SU-DHL-6 (cell line): ENCODE measurements around the gene CRYBB1.

Source experiments
- H2AFZ ChIP-seq: fragments of 200-600 bp; sonication (generic); 2 replicates; pipeline ENCODE4 v1.6.1; 2014; ENCODE audit warnings: low read depth, mild to moderate bottlenecking, moderate library complexity, mixed read lengths, antibody characterized with exemption, low read length; ENCODE audit not compliant: severe bottlenecking
- H3F3A ChIP-seq: fragments of 200-600 bp; shearing (Covaris generic); 2 replicates; pipeline ENCODE4 v1.6.0; 2016; ENCODE audit warnings: antibody characterized with exemption, mild to moderate bottlenecking; ENCODE audit not compliant: insufficient read depth
- H3K27ac ChIP-seq: fragments of 200-600 bp; sonication (generic); 2 replicates; pipeline ENCODE4 v1.5.1; 2016; ENCODE audit warnings: low read depth, mild to moderate bottlenecking, low read length, moderate library complexity, mixed read lengths
- H3K27me3 ChIP-seq: fragments of 200-600 bp; sonication (generic), shearing (Covaris generic); 2 replicates; pipeline ENCODE4 v1.6.0; 2014; ENCODE audit warnings: mild to moderate bottlenecking, low read length
- H3K36me3 ChIP-seq: fragments of 200-600 bp; sonication (generic); 2 replicates; pipeline ENCODE4 v1.6.1; 2014; ENCODE audit warnings: mild to moderate bottlenecking, low read length, mixed read lengths
- H3K4me2 ChIP-seq: fragments of 300-600, 200-600 bp; shearing (Covaris generic), sonication (generic); 2 replicates; pipeline ENCODE4 v1.6.0; 2014; ENCODE audit warnings: low read length, low read depth, mild to moderate bottlenecking; ENCODE audit not compliant: poor library complexity, severe bottlenecking
- H3K4me3 ChIP-seq: fragments of 200-600 bp; sonication (generic); 2 replicates; pipeline ENCODE4 v1.5.1; 2014; ENCODE audit warnings: antibody characterized with exemption, low read length, mild to moderate bottlenecking, mixed read lengths; ENCODE audit not compliant: insufficient read depth, poor library complexity, severe bottlenecking
- H3K79me2 ChIP-seq: fragments of 200-600 bp; sonication (generic); 2 replicates; pipeline ENCODE4 v1.6.1; 2014; ENCODE audit warnings: mild to moderate bottlenecking, low read length, moderate library complexity; ENCODE audit not compliant: insufficient read depth
- H3K9ac ChIP-seq: fragments of 200-600 bp; sonication (generic); 2 replicates; pipeline ENCODE4 v1.7.0; 2014; ENCODE audit warnings: mild to moderate bottlenecking, low read length
- H3K9me2 ChIP-seq: fragments of 200-600 bp; sonication (generic); replicated peaks from 2 replicates; pipeline ENCODE4 v1.6.1; 2014; ENCODE audit warnings: low read length; ENCODE audit not compliant: insufficient read depth
- H3K9me3 ChIP-seq: fragments of 200-600 bp; sonication (generic); 2 replicates; pipeline ENCODE4 v1.6.1; 2014; ENCODE audit warnings: low read length, mixed read lengths; ENCODE audit not compliant: insufficient read depth
- H4K20me1 ChIP-seq: fragments of 200-600 bp; sonication (generic); 2 replicates; pipeline ENCODE4 v1.6.1; 2014; ENCODE audit warnings: low read depth, mild to moderate bottlenecking, antibody characterized with exemption, low read length, moderate library complexity, mixed read lengths
- EZH2phosphoT487 ChIP-seq: fragments of 200-600 bp; sonication (generic), shearing (Covaris generic); conservative IDR thresholded peaks from 2 replicates; pipeline ENCODE4 v1.6.1; 2018; ENCODE audit warnings: mild to moderate bottlenecking, antibody characterized with exemption, low read length, moderate library complexity, mixed read lengths
- TF ChIP-seq, protein P1 (sequence below): fragments of 200-600 bp; sonication (generic); IDR thresholded peaks from one replicate; pipeline ENCODE4 v1.5.1; 2017; ENCODE audit warnings: antibody characterized with exemption, mild to moderate bottlenecking, low read length, moderate library complexity; ENCODE audit not compliant: insufficient read depth, poor library complexity, severe bottlenecking

CRYBB1 gene

DNA sequence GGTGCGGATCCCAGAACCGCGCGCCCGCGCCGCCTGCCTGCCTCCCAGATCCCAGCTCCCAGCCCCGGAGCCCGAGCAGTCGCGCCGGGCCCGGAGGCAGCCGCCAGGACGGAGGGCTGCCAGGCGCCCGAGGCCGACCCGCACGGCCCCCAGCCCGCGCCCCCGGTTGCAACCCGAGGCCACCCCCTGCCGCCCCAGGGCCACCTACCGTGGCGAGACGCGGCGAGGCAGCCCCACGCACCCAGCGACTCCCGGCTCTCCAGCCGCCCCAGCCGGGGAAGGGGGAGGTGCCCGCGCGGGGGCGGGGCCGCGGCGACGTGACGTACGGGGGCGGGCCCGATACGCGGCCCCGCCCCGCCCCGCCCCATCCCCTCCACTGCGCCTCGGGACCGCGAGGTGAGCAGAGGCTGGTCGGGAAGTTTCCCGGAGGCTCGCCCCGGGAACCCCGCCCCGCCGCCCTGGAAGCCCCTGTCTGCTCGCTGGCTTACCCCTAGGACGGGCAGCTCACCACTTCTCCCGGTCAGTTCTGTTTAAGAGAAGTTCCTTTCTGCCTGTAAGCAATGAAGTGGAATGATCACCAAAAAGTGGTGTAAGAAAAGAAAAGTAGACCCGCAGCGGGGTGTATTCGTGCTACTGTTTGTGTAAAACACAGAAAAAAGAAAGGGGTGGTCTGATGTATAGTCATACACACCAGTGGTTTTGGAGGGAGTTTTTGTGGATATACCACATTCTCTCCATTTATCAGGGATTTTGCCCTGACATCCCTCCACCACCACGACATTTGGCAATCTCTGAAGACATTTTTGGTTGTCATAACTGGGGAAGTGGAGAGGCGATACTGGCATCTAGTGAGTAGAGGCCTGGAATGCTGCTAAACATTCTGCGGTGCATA is 27.7 kb downstream of the CRYBB1 start, which contains the start of gene TPST2:
Gene TPST2 (minus strand): TSS at position 288 of the 892 bp plus-strand sequence. CDS start 48,502 bp downstream, outside the sequence.
- TF ChIP-seq, protein P1, sequence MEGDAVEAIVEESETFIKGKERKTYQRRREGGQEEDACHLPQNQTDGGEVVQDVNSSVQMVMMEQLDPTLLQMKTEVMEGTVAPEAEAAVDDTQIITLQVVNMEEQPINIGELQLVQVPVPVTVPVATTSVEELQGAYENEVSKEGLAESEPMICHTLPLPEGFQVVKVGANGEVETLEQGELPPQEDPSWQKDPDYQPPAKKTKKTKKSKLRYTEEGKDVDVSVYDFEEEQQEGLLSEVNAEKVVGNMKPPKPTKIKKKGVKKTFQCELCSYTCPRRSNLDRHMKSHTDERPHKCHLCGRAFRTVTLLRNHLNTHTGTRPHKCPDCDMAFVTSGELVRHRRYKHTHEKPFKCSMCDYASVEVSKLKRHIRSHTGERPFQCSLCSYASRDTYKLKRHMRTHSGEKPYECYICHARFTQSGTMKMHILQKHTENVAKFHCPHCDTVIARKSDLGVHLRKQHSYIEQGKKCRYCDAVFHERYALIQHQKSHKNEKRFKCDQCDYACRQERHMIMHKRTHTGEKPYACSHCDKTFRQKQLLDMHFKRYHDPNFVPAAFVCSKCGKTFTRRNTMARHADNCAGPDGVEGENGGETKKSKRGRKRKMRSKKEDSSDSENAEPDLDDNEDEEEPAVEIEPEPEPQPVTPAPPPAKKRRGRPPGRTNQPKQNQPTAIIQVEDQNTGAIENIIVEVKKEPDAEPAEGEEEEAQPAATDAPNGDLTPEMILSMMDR, result no peak
- no peak for TF ChIP-seq EZH2phosphoT487
- H3K79me2 ChIP-seq, result peaks cover 7% of the 10 kb centered on the region; the same call in 1 of the 2 replicates

DNA sequence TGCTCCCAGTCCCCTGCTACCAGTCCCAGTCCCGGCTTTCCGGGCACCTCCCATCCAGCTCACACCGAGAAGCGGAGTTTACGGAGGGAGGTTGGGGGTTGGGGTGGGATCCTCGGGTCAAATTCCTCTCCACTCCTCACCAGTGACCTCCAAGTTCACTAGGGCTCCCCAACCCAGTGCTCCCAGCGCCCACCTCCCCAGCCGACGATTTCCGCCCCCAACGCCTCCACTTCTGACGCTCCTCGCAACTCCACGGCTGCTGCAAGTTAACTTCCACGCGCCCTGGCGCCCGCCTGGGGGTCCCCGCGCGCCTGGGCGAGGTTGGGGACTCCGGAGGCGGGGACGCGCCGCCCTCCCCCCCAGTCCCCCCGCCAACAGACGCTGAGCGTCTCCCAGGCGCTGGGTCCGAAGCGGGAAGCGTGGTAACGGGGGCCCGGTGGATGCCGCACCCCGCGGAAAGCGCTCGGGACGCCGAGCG is 28.4 kb downstream of the CRYBB1 start:
- Histone ChIP-seq H3K9ac (peak overlapping the region; percentile 84), H3K27ac (no peak overlapping the region), H3K79me2 (peaks cover 11% of the 10 kb centered on the region), H3F3A (no peaks in the 10 kb centered on the region), H3K9me3 (no peaks in the 10 kb centered on the region), H3K4me3 (peak overlapping the region; percentile 81), H3K27me3 (no peaks in the 10 kb centered on the region), H3K36me3 (peaks cover 5% of the 10 kb centered on the region; the same call in 1 of the 2 replicates), H2AFZ (peak overlapping the region; percentile 27), H3K4me2 (peak overlapping the region; percentile 85), H4K20me1 (0 out of 2 replicates have a peak, but pooled peaks cover 2% of the 10 kb centered on the region), H3K9me2 (no peaks in the 10 kb centered on the region)
- no peak for TF ChIP-seq EZH2phosphoT487
- TF ChIP-seq, protein P1, result no peak

More for the DNA sequence above, 27.7 kb downstream of the CRYBB1 start, which contains the start of gene TPST2:
- no peaks in the 10 kb centered on the region for H3K27me3 ChIP-seq
- no peaks in the 10 kb centered on the region for H3K9me2 ChIP-seq
- H4K20me1 ChIP-seq, result 0 out of 2 replicates have a peak, but pooled peaks cover 2% of the 10 kb centered on the region
- peak within 1 kb of the TSS; percentile 81 for H2AFZ ChIP-seq
- peak within 1 kb of the TSS; percentile 85 for H3K4me2 ChIP-seq
- H3K4me3 ChIP-seq, result peak within 1 kb of the TSS; percentile 81
- H3K27ac ChIP-seq, result no peak within 1 kb of the TSS
- H3F3A ChIP-seq, result no peaks in the 10 kb centered on the region
- no peaks in the 10 kb centered on the region for H3K9me3 ChIP-seq
- H3K9ac ChIP-seq, result peak within 1 kb of the TSS; percentile 84
- peaks cover 5% of the 10 kb centered on the region; the same call in 1 of the 2 replicates for H3K36me3 ChIP-seq

DNA sequence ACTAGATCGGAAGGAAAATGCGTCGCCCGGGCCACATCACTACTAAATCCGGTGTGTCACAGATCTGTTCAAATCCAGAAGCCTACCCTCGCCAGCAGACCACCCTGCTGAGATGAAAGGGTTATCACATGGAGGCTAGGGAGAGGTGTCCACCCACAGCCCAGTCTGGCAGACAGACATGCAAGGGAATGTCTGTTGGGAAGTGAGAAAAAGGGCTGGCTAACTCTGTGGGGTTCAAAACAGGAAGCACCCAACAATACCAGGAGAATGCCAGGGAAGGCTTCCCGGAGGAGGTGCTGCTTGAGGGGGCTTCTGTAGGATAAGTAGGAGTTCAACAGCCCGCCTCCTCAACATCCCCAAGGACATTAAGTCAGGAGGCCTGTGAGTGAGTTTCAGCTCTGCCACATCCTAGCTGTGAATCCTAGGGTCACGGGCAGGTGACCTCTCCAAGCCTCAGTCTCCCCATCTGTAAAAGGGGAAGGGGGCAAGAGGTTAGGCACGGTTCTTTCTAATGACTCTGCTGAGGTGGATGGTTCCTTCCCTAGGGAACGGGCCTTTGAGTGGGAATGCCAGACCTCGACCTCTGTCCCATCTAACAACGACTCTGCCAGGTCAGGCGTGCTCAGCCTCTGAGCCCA is 29.0 kb downstream of the CRYBB1 start:
- Histone ChIP-seq H3K9me2 (no peaks in the 10 kb centered on the region), H3K79me2 (peaks cover 11% of the 10 kb centered on the region), H3K27me3 (no peaks in the 10 kb centered on the region), H3K9ac (peak overlapping the region; percentile 84), H3K27ac (no peak overlapping the region), H2AFZ (no peak overlapping the region), H3F3A (no peaks in the 10 kb centered on the region), H4K20me1 (0 out of 2 replicates have a peak, but pooled peaks cover 2% of the 10 kb centered on the region), H3K36me3 (peaks cover 5% of the 10 kb centered on the region; the same call in 1 of the 2 replicates), H3K4me3 (peak overlapping the region; percentile 81), H3K4me2 (peak overlapping the region; percentile 85), H3K9me3 (no peaks in the 10 kb centered on the region)
- no peak for TF ChIP-seq EZH2phosphoT487
- TF ChIP-seq, protein P1, result no peak
